ENCODE results near the gene NCKIPSD. TPM values are rescaled to one million over a fixed set of nuclear protein-coding genes. Genes with fewer than 3 reads are reported as not detected.

Gene NCKIPSD
- total RNA-seq, 1 experiment from 2014 or later, result 36.9 TPM

- Histone ChIP-seq H3K9me3 (ENCODE audit: control insufficient read depth in 1 of 2, insufficient read depth in 1 of 2, low read depth in 1 of 2, low read length in 2 of 2) (no peaks in the 10 kb centered on the region), H3K4me2 (ENCODE audit: low read length) (no peak overlapping the region), H3K9me2 (ENCODE audit: insufficient read depth) (no peaks in the 10 kb centered on the region), H4K20me1 (ENCODE audit: insufficient read depth) (peaks cover 32% of the 10 kb centered on the region; the same call in 1 of the 2 replicates), H3K9ac (ENCODE audit: low read length) (no peak overlapping the region), H3K36me3 (ENCODE audit: control insufficient read depth in 1 of 2, insufficient read depth in 2 of 2, low read length in 2 of 2) (peaks cover 20 to 21% of the 10 kb centered on the region in 2 experiments), H3K79me2 (ENCODE audit: insufficient read depth, low read length) (peaks cover 100% of the 10 kb centered on the region), H3K27me3 (ENCODE audit: insufficient read depth, low read length) (no peaks in the 10 kb centered on the region), H3K4me1 (ENCODE audit: control insufficient read depth in 1 of 2, insufficient read depth in 2 of 2, low read length in 2 of 2) (peaks cover 23 to 42% of the 10 kb centered on the region in 2 experiments), H3K4me3 (replicated peaks in 1 of 2; ENCODE audit: low read depth in 1 of 2, low read length in 2 of 2) (no peak overlapping the region), H2AFZ (ENCODE audit: low read depth, low read length, poor library complexity, severe bottlenecking) (no peak overlapping the region), H3K27ac (ENCODE audit: low read depth, low read length) (no peak overlapping the region)
- CTCF ChIA-PET, result no interaction called here
- POLR2A ChIA-PET, result interaction anchor here (0.7 kb wide), 1 partner anchor 17 kb away, joined by 6 read pairs; no protein-coding TSS in a partner anchor
- DNase-seq (ENCODE audit: low read depth, low spot score) (no peak), ATAC-seq (no peak)
- RAD21 ChIA-PET (ENCODE audit: low non-redundant PET in 1 of 2, low total read pairs in 2 of 2, uncharacterized antibody in 2 of 2, unreplicated experiment in 2 of 2), result no interaction called here
- no TSS peak for BruUV-seq (replicated peaks)
- TF ChIP-seq EZH2 (IDR thresholded peaks at IDR 0.05) (no peak), REST (IDR thresholded peaks at IDR 0.05; ENCODE audit: low read depth) (no peak), CEBPB (IDR thresholded peaks at IDR 0.05; ENCODE audit: low read depth) (no peak), EZH2phosphoT487 (IDR thresholded peaks at IDR 0.05; ENCODE audit: borderline replicate concordance) (no peak), FOSL1 (IDR thresholded peaks at IDR 0.05; ENCODE audit: low read depth) (no peak), MAX (IDR thresholded peaks at IDR 0.05) (no peak), EGR1 (IDR thresholded peaks at IDR 0.05; ENCODE audit: low read depth) (no peak), ZFX (IDR thresholded peaks at IDR 0.05) (no peak), JUND (IDR thresholded peaks at IDR 0.05) (no peak), RAD21 (IDR thresholded peaks at IDR 0.05; ENCODE audit: low read depth) (no peak), POLR2A (IDR thresholded peaks at IDR 0.05; ENCODE audit: borderline replicate concordance, extremely low read depth, insufficient read depth, insufficient read length) (no peak), SP1 (IDR thresholded peaks at IDR 0.05; ENCODE audit: low read depth) (no peak), ZNF274 (IDR thresholded peaks at IDR 0.05; ENCODE audit: low read depth, low read length) (no peak), CTCF (IDR thresholded peaks at IDR 0.05 in 2 of 3, conservative IDR thresholded peaks at IDR 0.05 in 1 of 3; ENCODE audit: borderline replicate concordance in 1 of 3, insufficient read depth in 1 of 3, low read depth in 2 of 3, low read length in 2 of 3) (no peak), CBX3 (IDR thresholded peaks at IDR 0.05; ENCODE audit: low read depth) (no peak)
- intact Hi-C loops (cut with micrococcal nuclease), result no loop called here
Measured at GRCh38 chr3:48700731-48701405, 15.2 kb upstream of the NCKIPSD start.
